CD4-positive, alpha-beta T cell treated with Interleukin-12 subunit alpha and Interleukin-12 subunit beta, for 1 hour (primary cell): Measurements from ENCODE around the gene IQSEC1.

Source experiments
- DNase-seq: peaks from one replicate; pipeline ENCODE4 v3.0.0-alpha.2; 2020

The IQSEC1 gene

GRCh38 chr3:13066834-13067233, 6.4 kb downstream of the IQSEC1 start:
- no peak for DNase-seq

- no peak for DNase-seq
These were observed 7.0 kb downstream of the IQSEC1 start for GRCh38 chr3:13066236-13066635.

- DNase-seq: no peak
These were observed 7.5 kb downstream of the IQSEC1 start for GRCh38 chr3:13065727-13066126.

GRCh38 chr3:13064964-13065363, 8.3 kb downstream of the IQSEC1 start:
- no peak for DNase-seq

- DNase-seq: no peak
These were observed 8.9 kb downstream of the IQSEC1 start for GRCh38 chr3:13064159-13064868.

GRCh38 chr3:13063225-13063624, 10.0 kb downstream of the IQSEC1 start:
- DNase-seq: no peak

GRCh38 chr3:13062647-13063046, 10.6 kb downstream of the IQSEC1 start:
- DNase-seq: no peak

- DNase-seq: no peak
These were observed 12.8 kb downstream of the IQSEC1 start for GRCh38 chr3:13060341-13060910.

GRCh38 chr3:13058346-13059120, 14.7 kb downstream of the IQSEC1 start:
- no peak for DNase-seq

- DNase-seq: no peak
These were observed 15.8 kb downstream of the IQSEC1 start for GRCh38 chr3:13057282-13058040.

- DNase-seq: no peak
These were observed 17.6 kb downstream of the IQSEC1 start for GRCh38 chr3:13055634-13056033.

GRCh38 chr3:13054341-13055285, 18.6 kb downstream of the IQSEC1 start:
- no peak for DNase-seq

GRCh38 chr3:13053893-13054292, 19.3 kb downstream of the IQSEC1 start:
- DNase-seq: no peak

GRCh38 chr3:13053420-13053819, 19.8 kb downstream of the IQSEC1 start:
- no peak for DNase-seq

GRCh38 chr3:13052191-13052820, 20.9 kb downstream of the IQSEC1 start:
- DNase-seq: no peak

- DNase-seq: no peak
These were observed 21.6 kb downstream of the IQSEC1 start for GRCh38 chr3:13051581-13051980.

- no peak for DNase-seq
These were observed 22.2 kb downstream of the IQSEC1 start for GRCh38 chr3:13051066-13051465.

GRCh38 chr3:13050446-13050845, 22.8 kb downstream of the IQSEC1 start:
- no peak for DNase-seq

- DNase-seq: no peak
These were observed 23.8 kb downstream of the IQSEC1 start for GRCh38 chr3:13049400-13049799.

GRCh38 chr3:13047296-13048165, 25.7 kb downstream of the IQSEC1 start:
- no peak for DNase-seq
